HepG2 (cell line): ENCODE data around the gene MSL2. TPM values are rescaled to one million over a fixed set of nuclear protein-coding genes. Genes with fewer than 3 reads are reported as not detected.

Experiments
- HCFC1 ChIP-seq: fragments of 150-350 bp; IDR thresholded peaks from 2 replicates; pipeline ENCODE4 v1.6.1; 2014; ENCODE audit warnings: low read depth, low read length
- HNRNPLL ChIP-seq: fragments of 200-400 bp; formaldehyde crosslinking; IDR thresholded peaks from 2 replicates; pipeline ENCODE4 v1.6.1; 2017; ENCODE audit warnings: mild to moderate bottlenecking, low read depth, low read length; ENCODE audit not compliant: poor library complexity, severe bottlenecking
- MAZ ChIP-seq, 2 experiments: sonication (generic) in 1 of 2; formaldehyde crosslinking in 1 of 2; IDR thresholded peaks; 2 replicates each; pipeline versions ENCODE4 v1.5.0 to v1.6.1; 2012 to 2020; ENCODE audit warnings: low read depth in 2 of 2, mild to moderate bottlenecking in 2 of 2, borderline replicate concordance in 1 of 2, improper control_type of control experiment in 1 of 2, low read length in 1 of 2, missing genetic modification reagents in 1 of 2, moderate library complexity in 1 of 2
- MEIS1 ChIP-seq: sonication (generic); formaldehyde crosslinking; IDR thresholded peaks from 2 replicates; pipeline ENCODE4 v1.9.0; 2021; ENCODE audit warnings: mild to moderate bottlenecking, missing genetic modification reagents, moderate library complexity, borderline replicate concordance
- MTA1 ChIP-seq: sonication (generic); formaldehyde crosslinking; IDR thresholded peaks from 2 replicates; pipeline ENCODE4 v1.4.0; 2020; ENCODE audit warnings: missing genetic modification reagents, mild to moderate bottlenecking, borderline replicate concordance
- MYNN ChIP-seq: sonication (generic); formaldehyde crosslinking; IDR thresholded peaks from 2 replicates; pipeline ENCODE4 v1.4.0; 2020; ENCODE audit warnings: mild to moderate bottlenecking, low read depth, missing genetic modification reagents
- PCBP1 ChIP-seq: fragments of 200-400 bp; formaldehyde crosslinking; IDR thresholded peaks from 2 replicates; pipeline ENCODE4 v1.6.1; 2017; ENCODE audit warnings: mild to moderate bottlenecking, low read depth, low read length, borderline replicate concordance
- PHF20 ChIP-seq: sonication (generic); formaldehyde crosslinking; IDR thresholded peaks from 2 replicates; pipeline ENCODE4 v1.5.0; 2020; ENCODE audit warnings: mild to moderate bottlenecking, missing genetic modification reagents
- PHF21A ChIP-seq: sonication (generic); formaldehyde crosslinking; IDR thresholded peaks from 2 replicates; pipeline ENCODE4 v1.5.0; 2020; ENCODE audit warnings: mild to moderate bottlenecking, missing genetic modification reagents
- PHF5A ChIP-seq: IDR thresholded peaks from one replicate; pipeline ENCODE4 v1.6.1; 2018; ENCODE audit warnings: low read depth, missing genetic modification reagents; ENCODE audit not compliant: unreplicated experiment
- PLSCR1 ChIP-seq: sonication (generic); formaldehyde crosslinking; IDR thresholded peaks from 2 replicates; pipeline ENCODE4 v1.5.0; 2020; ENCODE audit warnings: missing genetic modification reagents, mild to moderate bottlenecking, borderline replicate concordance
- SMAD9 ChIP-seq: sonication (generic); formaldehyde crosslinking; IDR thresholded peaks from 2 replicates; pipeline ENCODE4 v1.5.1; 2020; ENCODE audit warnings: mild to moderate bottlenecking, missing genetic modification reagents
- THAP8 ChIP-seq: sonication (generic); formaldehyde crosslinking; IDR thresholded peaks from 2 replicates; pipeline ENCODE4 v1.5.1; 2020; ENCODE audit warnings: missing genetic modification reagents, mild to moderate bottlenecking, borderline replicate concordance
- ZBTB38 ChIP-seq: sonication (generic); formaldehyde crosslinking; IDR thresholded peaks from 2 replicates; pipeline ENCODE4 v1.5.1; 2020; ENCODE audit warnings: mild to moderate bottlenecking, missing genetic modification reagents
- ZBTB42 ChIP-seq: sonication (generic); formaldehyde crosslinking; IDR thresholded peaks from 2 replicates; pipeline ENCODE4 v1.5.0; 2020; ENCODE audit warnings: mild to moderate bottlenecking, missing genetic modification reagents
- ZBTB49 ChIP-seq: sonication (generic); formaldehyde crosslinking; IDR thresholded peaks from 2 replicates; pipeline ENCODE4 v1.4.0; 2020; ENCODE audit warnings: missing genetic modification reagents, borderline replicate concordance
- ZFP36L2 ChIP-seq: sonication (generic); formaldehyde crosslinking; IDR thresholded peaks from 2 replicates; pipeline ENCODE4 v1.4.0; 2020; ENCODE audit warnings: missing genetic modification reagents
- ZNF224 ChIP-seq: sonication (generic); formaldehyde crosslinking; IDR thresholded peaks from 2 replicates; pipeline ENCODE4 v1.5.0; 2020; ENCODE audit warnings: mild to moderate bottlenecking, missing genetic modification reagents
- ZNF234 ChIP-seq: sonication (generic); formaldehyde crosslinking; conservative IDR thresholded peaks from 2 replicates; pipeline ENCODE4 v1.5.1; 2020; ENCODE audit warnings: mild to moderate bottlenecking, missing genetic modification reagents
- ZNF251 ChIP-seq: sonication (generic); formaldehyde crosslinking; IDR thresholded peaks from 2 replicates; pipeline ENCODE4 v1.9.0; 2021; ENCODE audit warnings: mild to moderate bottlenecking, missing genetic modification reagents
- ZNF331 ChIP-seq: sonication (generic); formaldehyde crosslinking; IDR thresholded peaks from 2 replicates; pipeline ENCODE4 v1.4.0; 2020; ENCODE audit warnings: missing genetic modification reagents
- ZNF34 ChIP-seq: sonication (generic); formaldehyde crosslinking; IDR thresholded peaks from 2 replicates; pipeline ENCODE4 v1.4.0; 2020; ENCODE audit warnings: mild to moderate bottlenecking, missing genetic modification reagents, borderline replicate concordance
- ZNF773 ChIP-seq: sonication (generic); formaldehyde crosslinking; IDR thresholded peaks from 2 replicates; pipeline ENCODE4 v1.4.0; 2020; ENCODE audit warnings: missing genetic modification reagents, borderline replicate concordance
- ZNF816 ChIP-seq: sonication (generic); formaldehyde crosslinking; IDR thresholded peaks from 2 replicates; pipeline ENCODE4 v1.8.0; 2022; ENCODE audit warnings: missing genetic modification reagents, mild to moderate bottlenecking, borderline replicate concordance
- ZNF841 ChIP-seq: sonication (generic); formaldehyde crosslinking; IDR thresholded peaks from 2 replicates; pipeline ENCODE4 v1.8.1; 2023; ENCODE audit warnings: missing genetic modification reagents, borderline replicate concordance
- polyA plus RNA-seq, 8 experiments: library from polyadenylated mRNA; depleted of rRNA in 3 of 8; stranded (reverse) in 7 of 8; unstranded in 1 of 8; fragments of >200 nt; fragmentation: Illumina TruSeq in 4 of 8; extraction: Trizol in 4 of 8; gene quantifications; 2 replicates each; pipeline versions ENCODE4 v1.2.1 to v1.2.3, GENCODE V29; 2011 to 2016; ENCODE audit warnings: low read depth in 4 of 8, missing spikeins in 1 of 8, mixed read lengths in 1 of 8; ENCODE audit not compliant: insufficient read depth in 1 of 8
- total RNA-seq, 5 experiments: library from RNA; depleted of rRNA; stranded (reverse); fragments of >200 nt; fragmentation: Illumina TruSeq; extraction: Trizol; gene quantifications; 2 replicates each; pipeline ENCODE4 v1.2.3, GENCODE V29; 2016; ENCODE audit warnings: low read depth in 1 of 5

Gene MSL2
- total and polyA plus RNA-seq, 2 of the 13 experiments (the other 11 are each of a cell fraction or from before 2014, with no cell fraction given), result 6.9 to 11.7 TPM

- TF ChIP-seq ZNF773 (CRISPR knock-in tag), result peak; percentile 80; the same call in 1 of the 2 replicates
- TF ChIP-seq ZFP36L2 (CRISPR knock-in tag), result no peak
- TF ChIP-seq PHF5A (CRISPR knock-in tag), result no peak
- TF ChIP-seq HNRNPLL, result no peak
- TF ChIP-seq MEIS1 (CRISPR knock-in tag), result no peak
- no peak for TF ChIP-seq ZNF251 (CRISPR knock-in tag)
- no peak for TF ChIP-seq ZNF841 (CRISPR knock-in tag)
- TF ChIP-seq PCBP1, result 0 out of 2 replicates have a peak, but pooled peaks have one; percentile 25
- no peak for TF ChIP-seq PHF21A
- peak; percentile 15; the same call in 1 of the 2 replicates for TF ChIP-seq PHF20 (CRISPR knock-in tag)
- 0 out of 2 replicates have a peak, but pooled peaks have one; percentile 82 for TF ChIP-seq ZNF816
- 0 out of 2 replicates have a peak, but pooled peaks have one; percentile 45 for TF ChIP-seq ZNF34 (CRISPR knock-in tag)
- TF ChIP-seq ZNF234 (CRISPR knock-in tag), result no peak
- no peak for TF ChIP-seq SMAD9 (CRISPR knock-in tag)
- no peak for TF ChIP-seq HCFC1
- peak; percentile 88; the same call in 1 of the 2 replicates for TF ChIP-seq MAZ (IDR thresholded peaks at IDR 0.05; ENCODE audit: borderline replicate concordance, low read depth, low read length)
- TF ChIP-seq MAZ (CRISPR knock-in tag; IDR thresholded peaks at IDR 0.05; ENCODE audit: low read depth), result no peak; the same call in 1 of the 2 replicates
- TF ChIP-seq PLSCR1 (CRISPR knock-in tag), result 0 out of 2 replicates have a peak, but pooled peaks have one; percentile 21
- TF ChIP-seq MTA1 (CRISPR knock-in tag), result no peak
- peak; percentile 18; the same call in 1 of the 2 replicates for TF ChIP-seq ZBTB42 (CRISPR knock-in tag)
- TF ChIP-seq ZNF331 (CRISPR knock-in tag), result no peak
- 0 out of 2 replicates have a peak, but pooled peaks have one; percentile 21 for TF ChIP-seq MYNN (CRISPR knock-in tag)
- TF ChIP-seq ZBTB38 (CRISPR knock-in tag), result no peak
- no peak for TF ChIP-seq ZNF224 (CRISPR knock-in tag)
- no peak for TF ChIP-seq THAP8 (CRISPR knock-in tag)
- no peak for TF ChIP-seq ZBTB49 (CRISPR knock-in tag)
Measured at GRCh38 chr3:136196064-136196400, at the start of gene MSL2 (continued).
